ENCODE results near the gene COL21A1.
"Not testable (repeated sequence)": the region's sequence is repeated elsewhere in the genome, so short reads cannot be mapped to it uniquely, and the experiment has no call there.

The COL21A1 gene

GRCh38 chr6:56246881-56247653, at the start of gene COL21A1:
Gene COL21A1 (minus strand): TSS chr6:56247580. CDS start chr6:56182618, 64,962 bp downstream.
- peak in 12 of 56 donors; percentile 2 to 37 (median 16) for DNase-seq

- DNase-seq, result no peak
Measured at GRCh38 chr6:56293781-56294180, 46.4 kb upstream of the COL21A1 start.

- peak in 9 of 56 donors; percentile 2 to 45 (median 7) for DNase-seq
Measured at GRCh38 chr6:56292505-56293181, 45.3 kb upstream of the COL21A1 start.

- DNase-seq, result no peak
Measured at GRCh38 chr6:56291302-56291917, 44.0 kb upstream of the COL21A1 start.

- DNase-seq, result no peak
Measured at GRCh38 chr6:56289721-56290120, 42.3 kb upstream of the COL21A1 start.

- no peak for DNase-seq
Measured at GRCh38 chr6:56288347-56288746, 41.0 kb upstream of the COL21A1 start.

- no peak for DNase-seq
Measured at GRCh38 chr6:56282391-56282790, 35.0 kb upstream of the COL21A1 start.

- DNase-seq, result no peak
Measured at GRCh38 chr6:56280126-56280525, 32.7 kb upstream of the COL21A1 start.

GRCh38 chr6:56279331-56280080, 32.1 kb upstream of the COL21A1 start:
- DNase-seq, result no peak

- DNase-seq, result no peak
Measured at GRCh38 chr6:56278171-56278591, 30.8 kb upstream of the COL21A1 start.

DNA sequence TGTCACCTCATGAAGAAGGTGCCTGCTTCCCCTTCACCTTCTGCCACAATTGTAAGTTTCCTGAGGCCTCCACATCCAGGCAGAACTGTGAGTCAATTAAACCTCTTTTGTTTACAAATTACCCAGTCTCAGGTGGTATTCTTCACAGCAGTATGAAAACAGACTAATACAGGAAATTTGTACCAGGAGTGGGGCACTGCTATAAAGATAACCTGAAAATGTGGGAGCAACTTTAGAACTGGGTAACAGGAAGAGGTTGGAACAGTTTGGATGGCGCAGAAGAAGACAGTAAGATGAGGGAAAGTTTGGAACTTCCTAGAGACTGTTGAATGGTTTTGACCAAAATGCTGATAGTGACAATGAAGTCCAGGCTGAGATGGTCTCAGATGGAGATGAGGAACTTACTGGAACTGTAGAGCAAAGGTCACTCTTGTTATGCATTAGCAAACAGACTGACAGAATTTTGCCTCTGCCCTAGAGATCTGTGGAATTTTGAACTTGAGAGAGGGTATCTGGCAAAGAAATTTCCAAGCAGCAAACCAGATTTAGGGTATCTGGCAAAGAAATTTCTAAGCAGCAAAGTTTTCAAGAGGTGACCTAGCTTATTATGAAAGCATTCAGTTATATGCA, 23.5 kb upstream of the COL21A1 start:
- no peak for DNase-seq

DNA sequence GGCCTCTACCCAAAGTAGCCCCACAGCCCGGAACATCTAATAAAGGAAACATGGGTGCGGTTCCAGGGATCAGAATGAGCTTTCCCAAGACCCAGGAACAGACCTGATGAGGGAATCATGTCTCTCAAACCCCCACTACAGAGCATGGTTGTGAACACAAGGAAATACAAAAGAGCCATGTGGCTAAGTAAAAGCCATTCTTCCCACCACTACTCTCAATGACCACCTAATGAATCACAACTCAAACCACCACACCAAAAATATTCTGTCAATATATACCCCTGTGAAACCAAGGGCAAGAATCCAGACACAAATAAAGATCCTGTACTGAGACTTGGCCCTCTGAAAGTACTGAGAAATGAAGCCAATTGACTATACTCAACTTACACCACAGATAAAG, 20.9 kb upstream of the COL21A1 start:
- DNase-seq, result no peak

GRCh38 chr6:56266011-56266410, 18.6 kb upstream of the COL21A1 start:
- DNase-seq, result no peak

DNA sequence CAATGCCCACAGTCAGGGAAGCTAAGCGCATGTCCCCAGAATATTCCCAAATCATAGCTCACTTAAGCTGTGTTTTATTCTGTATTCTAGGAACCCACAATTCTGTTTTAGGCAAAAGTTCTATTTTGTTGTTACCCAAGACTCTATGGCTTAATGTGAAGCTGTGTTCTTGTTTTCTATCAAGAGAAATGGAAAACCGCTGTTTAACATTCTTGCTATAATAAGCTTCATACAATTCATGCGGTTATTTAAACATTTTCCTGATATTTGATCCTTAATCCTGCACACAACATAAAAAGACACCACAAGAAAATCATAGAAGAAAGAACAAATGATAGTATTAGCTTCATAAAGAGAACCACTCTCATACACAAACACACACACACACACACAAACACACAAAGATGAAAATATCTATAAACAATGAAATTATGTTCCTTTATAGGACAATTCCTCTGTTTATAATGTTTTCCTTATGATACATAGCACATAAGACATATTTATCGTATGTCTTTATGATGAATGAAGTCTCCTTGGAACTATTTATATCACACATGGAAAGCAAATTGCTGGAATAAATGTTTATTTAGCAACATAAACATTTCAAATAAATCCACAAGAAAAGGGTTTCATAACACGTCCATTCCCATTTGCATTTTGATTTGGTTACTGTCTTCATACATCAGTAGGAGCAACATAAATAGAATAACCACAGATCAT, 16.4 kb upstream of the COL21A1 start:
- DNase-seq, result no peak

DNA sequence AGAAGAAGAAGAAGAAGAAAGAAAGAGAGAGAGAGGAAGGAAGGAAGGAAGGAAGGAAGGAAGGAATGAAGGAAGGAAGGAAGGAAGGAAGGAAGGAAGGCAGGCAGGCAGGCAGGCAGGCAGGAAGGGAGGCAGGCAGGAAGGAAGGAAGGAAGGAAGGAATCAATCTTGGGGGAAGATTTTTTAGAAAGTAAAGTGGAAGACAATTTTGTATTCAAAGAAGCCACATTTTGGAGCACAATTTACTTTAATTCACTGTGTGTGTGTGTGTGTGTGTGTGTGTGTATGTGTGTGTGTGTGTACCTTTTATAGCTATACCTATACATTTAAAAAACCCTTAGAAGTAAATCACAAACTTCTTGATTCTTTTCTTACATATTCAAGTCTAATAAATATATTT, 13.2 kb upstream of the COL21A1 start:
- DNase-seq, result not testable (repeated sequence)

DNA sequence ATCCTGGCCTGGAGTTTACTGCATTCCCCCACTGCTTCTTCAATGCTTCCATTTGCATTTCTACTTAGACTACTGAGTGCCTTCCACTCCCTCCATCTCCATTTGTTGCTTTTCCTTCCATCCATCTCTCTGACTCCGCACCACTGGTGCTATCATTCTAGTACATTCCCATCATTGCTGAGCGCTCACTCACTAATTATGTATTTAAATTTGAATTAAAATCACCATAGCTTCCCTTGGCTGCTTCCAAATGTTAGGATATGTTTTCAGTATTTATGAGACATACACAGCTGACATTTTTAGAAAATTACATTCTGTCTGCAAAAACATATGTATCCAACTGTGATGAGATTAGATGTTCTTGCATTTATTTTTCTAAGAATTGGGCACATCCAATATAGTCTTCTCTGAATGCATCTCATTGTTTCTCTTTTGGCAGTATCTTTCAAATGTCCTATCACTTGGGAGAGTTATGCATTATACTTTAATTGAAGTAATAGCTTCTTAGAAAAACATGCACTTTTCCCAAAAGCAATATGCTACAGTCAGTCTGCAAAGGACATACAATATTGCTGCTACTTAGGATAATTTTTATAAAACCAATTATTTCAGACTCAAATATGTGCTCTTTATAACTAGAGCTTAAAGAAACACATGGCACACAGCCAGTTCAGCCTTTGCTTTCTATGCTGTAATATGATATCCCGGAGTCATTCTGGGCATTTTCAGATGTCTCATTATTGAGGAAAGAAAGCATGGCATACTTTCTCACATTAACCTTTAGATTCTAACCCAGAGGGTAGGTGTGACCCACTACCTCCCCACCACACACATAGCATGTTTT, 12.1 kb upstream of the COL21A1 start:
- DNase-seq, result no peak

DNA sequence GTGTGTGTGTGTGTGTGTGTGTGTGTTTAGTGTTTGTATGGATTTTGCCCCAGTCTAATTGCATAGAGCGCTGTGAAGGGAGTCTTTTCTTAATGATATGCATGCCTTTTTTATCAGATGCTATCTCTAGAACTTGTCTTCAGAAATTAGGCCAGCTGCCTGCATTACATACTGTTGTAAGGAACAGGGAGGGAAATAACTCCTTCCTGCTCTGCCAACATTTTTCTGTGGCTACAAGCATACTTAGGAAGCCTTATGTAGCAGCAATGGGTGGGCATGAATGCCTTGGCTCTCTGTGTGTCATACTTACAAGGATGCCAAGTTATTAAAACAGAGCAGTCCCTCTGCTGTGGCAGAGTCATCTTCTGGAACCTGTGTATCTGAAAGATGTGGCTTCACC, 8.0 kb upstream of the COL21A1 start:
- DNase-seq, result no peak

GRCh38 chr6:56250266-56250665, 2.9 kb upstream of the COL21A1 start:
- no peak for DNase-seq

DNA sequence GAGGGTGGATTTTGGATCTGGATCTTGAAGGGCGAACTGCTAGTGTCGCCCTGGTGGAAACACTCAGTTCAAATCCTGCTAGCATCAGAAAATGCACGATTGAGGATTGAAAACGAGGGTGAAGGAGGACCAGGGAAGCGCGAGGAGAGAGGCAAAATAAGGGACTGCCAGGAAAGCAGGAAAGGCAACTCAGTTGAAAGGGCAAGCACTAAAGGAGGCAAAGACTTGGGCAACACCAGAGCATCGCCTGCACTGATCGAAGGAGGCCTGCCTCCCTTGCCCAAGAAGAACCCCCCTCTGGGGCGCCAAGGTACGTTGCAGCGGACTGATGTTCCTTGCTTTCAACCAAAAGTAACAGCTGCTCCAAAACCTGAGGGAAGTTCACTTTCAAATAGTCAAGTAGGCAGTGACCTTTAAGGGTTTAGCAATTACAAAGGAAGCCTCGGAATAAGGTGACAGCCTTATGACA, 308 bp upstream of the COL21A1 start:
- DNase-seq, result no peak

- DNase-seq, result no peak
Measured at GRCh38 chr6:56246541-56246880, 869 bp downstream of the COL21A1 start.
